ENCODE measurements around the gene CRYAA.
"Not testable (repeated sequence)": the region's sequence is repeated elsewhere in the genome, so short reads cannot be mapped to it uniquely, and the experiment has no call there.

Gene CRYAA

DNA sequence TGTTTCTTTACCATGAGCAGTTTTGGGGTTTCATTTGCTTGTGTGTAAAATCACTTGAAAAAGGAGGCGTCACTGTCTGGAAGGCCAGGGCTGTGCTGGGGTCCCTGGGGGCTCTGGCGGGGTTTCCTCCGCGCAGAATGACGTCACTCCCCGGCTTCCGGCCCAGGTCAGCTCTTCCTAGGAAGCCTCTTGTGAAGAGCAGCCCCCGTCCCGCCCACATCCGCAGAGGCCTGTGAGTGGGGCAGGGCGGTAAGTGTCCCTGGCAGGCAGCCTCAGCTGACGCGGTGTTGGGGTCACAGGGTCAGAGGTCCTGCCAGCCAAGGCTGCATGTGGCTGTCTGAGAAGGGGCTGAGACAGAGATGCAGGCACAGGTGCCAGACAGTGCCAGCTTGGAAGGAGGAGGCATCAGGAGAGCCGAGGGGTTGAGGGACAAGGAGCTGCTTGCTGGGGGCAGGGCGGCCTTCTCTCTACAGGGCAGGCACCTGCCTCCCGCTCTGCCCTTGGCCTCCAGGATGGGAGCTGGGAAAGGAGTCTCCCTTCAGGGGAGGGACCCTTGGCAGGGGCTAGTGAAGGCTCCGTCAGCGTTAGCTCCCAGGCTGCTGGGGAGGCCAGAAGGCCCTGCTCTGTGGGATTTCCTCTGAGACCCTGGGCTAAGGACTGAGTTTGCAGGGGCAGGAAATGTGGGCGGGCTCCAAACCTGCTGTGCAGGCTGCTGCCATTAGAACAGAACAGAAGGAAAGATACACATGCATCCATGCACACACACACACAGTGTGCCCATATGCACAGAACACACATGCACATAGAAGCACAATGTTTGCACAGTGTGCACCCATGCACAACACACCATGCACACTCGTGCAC, 8.5 kb downstream of the CRYAA start:
- not testable (repeated sequence) for DNase-seq

DNA sequence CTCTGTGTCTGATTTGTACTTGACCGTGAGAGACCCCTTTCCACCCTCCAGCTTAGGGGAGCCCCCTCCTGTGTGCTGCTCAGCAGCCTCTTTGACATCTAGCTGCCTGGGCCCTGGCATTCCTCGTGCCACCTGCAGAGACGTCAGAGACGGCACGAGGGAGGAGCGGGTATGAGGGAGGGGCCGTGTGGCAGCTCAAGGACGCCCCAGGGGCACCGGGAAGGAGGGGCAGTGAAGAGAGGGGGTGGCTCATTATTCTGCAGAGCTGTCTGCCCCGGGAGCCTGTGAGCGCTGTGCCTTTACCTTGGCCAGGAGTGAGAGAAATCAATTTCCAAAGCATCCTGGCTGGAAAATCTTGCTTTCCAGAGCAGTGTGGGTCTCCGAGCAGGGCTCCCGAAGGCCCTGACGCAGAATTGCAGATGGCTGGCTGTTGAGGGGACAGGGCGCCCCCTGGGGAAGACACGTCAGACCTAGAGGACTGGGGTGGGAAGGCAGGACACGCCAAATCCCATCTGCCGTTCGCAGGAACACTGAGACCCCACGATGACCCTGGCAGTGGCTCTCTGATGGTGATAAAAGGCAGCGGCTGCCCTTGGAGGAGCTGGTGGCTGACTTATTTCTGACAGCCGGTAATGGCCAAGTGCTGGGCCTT, 9.5 kb downstream of the CRYAA start:
- DNase-seq, result not testable (repeated sequence)

- not testable (repeated sequence) for DNase-seq
These were observed 12.2 kb downstream of the CRYAA start for GRCh38 chr21:43181033-43181432.

DNA sequence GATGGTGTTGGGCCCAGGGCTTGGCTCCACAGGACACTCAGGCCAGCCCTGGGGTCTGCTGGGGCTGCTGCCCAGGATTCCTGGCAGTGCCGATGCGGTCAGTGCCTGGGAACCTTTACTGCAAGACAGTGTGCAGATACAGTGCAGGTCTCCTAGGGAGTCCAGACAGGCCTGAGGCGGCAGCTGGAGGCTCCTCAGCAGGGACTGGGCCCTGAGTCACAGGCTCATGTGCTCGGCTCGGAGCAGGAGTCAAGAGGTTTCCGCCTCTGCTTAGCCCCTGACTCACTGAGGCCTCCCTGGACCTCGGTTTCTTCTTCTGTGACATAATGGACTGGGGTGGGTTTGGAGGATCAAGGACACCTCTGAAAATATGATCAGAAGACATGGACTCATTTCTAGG, 18.5 kb downstream of the CRYAA start:
- not testable (repeated sequence) for DNase-seq

GRCh38 chr21:43187715-43188114, 18.9 kb downstream of the CRYAA start:
- DNase-seq, result peak; percentile 51

DNA sequence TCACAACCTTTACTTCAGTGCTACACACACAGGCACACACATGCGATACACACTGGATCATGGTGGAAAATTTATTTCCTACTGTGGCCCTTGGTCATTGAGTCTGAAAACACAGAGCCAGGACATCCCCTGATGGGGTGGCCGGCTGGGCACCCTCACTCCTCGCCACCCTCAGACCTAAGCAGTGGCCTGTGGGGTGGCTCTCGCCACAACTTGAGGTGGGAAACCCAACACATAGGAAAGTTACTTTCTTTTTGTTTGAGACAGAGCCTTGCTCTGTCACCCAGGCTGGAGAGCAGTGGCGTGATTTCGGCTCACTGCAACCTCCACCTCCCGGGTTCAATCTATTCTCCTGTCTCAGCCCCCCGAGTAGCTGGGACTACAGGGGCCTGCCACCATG, 19.4 kb downstream of the CRYAA start:
- DNase-seq, result peak; percentile 19

DNA sequence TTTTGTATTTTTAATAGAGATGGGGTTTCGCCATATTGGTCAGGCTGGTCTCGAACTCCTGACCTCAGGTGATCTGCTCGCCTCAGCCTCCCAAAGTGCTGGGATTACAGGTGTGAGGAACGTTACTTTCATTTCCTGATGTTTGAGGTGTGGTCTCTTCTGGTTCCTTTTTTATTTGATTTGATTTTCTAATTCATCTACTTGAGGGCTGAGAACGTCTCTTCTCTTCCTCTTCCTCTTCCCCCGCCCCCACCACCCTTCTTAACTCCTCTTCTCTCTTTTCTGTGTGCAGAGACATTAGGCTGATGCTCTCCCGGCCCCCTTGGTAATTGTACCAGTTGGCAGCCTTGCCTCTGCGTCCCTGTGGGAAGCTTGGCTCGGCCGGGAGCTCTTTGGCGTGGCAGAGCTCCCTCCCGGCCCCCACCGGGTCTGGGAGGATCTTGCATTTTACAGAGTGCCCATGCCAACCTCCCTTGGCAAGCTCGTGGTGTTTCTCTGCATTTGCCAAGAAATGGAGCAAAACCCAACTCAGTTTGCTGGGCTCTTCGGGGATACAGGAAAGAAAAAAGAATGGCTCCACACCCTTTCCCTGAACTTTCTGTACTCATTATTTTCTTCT, 19.9 kb downstream of the CRYAA start:
- DNase-seq, result peak; percentile 0

- DNase-seq, result peak; percentile 27
These were observed 21.1 kb downstream of the CRYAA start for GRCh38 chr21:43189936-43190335.

GRCh38 chr21:43190544-43190943, 21.7 kb downstream of the CRYAA start:
- DNase-seq, result peak; percentile 8

- DNase-seq, result peak; percentile 54
These were observed 22.1 kb downstream of the CRYAA start for GRCh38 chr21:43190951-43191350.

DNA sequence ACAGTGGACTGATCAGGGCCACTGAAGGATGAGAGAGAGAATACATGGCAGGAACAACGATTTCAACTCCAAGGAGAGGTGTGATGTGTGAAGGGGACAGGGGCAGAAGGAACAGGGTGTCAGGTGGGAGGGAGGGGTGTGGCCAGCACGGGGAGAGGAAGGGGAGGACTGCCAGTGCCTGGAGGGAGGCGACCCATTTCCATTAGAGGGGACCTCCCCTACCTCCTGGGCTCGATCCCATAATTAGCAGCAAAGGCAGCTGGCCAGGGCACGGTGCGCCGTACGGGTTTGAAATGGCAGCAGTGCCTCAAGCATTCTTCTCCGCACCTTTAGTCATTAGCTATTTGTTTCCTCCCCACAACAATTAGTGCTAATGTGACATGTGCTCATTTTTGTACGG, 22.7 kb downstream of the CRYAA start:
- peak; percentile 36 for DNase-seq

DNA sequence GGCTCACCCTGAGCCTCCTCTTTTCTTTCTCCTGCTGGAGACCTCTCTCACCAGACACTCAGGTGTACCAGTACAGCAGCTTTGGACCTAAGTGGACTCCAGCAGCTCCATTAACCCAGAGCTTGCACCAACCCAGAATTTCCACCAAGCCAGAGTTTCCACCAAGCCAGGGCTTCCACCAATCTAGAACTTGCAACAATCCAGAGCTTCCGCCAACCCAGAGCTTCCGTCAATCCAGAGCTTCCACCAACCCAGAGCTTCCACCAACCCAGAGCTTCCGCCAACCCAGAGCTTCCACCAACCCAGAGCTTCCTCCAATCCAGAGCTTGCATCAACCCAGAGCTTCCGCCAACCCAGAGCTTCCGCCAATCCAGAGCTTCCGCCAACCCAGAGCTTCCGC, 23.2 kb downstream of the CRYAA start:
- DNase-seq, result no peak

DNA sequence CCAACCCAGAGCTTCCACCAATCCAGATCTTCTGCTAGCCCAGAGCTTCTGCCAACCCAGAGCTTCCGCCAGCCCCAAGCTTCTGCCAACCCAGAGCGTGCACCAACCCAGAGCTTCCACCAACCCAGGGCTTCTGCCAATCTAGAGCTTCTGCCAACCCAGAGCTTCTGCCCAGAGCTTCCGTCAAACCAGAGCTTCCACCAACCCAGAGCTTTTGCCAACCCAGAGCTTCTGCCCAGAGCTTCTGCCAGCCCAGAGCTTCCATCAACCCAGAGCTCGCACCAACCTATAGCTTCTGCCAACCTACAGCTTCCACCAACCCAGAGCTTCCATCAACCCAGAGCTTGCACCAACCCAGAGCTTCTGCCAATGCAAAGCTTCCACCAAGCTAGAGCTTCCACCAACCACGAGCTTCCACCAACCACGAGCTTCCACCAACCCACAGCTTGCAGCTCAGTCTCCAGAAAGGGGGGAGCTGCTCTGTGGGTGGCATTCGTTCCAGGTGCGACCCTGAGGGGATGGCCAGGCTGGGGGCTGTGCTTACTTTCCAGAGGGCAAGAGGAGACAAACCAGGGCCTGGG, 23.8 kb downstream of the CRYAA start:
- DNase-seq, result peak; percentile 12

DNA sequence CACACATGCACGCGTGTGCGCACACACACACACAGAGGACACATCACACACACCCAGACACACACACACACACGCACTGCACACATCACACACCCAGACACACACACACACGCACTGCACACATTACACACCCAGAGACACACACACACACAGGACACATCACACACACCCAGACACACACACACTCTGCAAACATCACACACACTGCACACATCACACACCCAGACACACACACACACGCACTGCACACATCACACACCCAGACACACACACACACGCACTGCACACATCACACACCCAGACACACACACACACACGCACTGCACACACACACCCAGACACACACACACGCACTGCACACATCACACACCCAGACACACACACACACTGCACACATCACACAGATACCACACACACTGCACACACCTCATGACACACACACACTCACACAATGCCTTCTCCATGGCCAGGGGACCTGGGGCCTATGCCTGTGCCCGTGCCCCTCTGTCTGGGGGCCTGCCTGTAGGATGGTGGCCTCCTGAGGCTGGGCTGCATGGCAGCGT, 24.4 kb downstream of the CRYAA start:
- peak; percentile 19 for DNase-seq

DNA sequence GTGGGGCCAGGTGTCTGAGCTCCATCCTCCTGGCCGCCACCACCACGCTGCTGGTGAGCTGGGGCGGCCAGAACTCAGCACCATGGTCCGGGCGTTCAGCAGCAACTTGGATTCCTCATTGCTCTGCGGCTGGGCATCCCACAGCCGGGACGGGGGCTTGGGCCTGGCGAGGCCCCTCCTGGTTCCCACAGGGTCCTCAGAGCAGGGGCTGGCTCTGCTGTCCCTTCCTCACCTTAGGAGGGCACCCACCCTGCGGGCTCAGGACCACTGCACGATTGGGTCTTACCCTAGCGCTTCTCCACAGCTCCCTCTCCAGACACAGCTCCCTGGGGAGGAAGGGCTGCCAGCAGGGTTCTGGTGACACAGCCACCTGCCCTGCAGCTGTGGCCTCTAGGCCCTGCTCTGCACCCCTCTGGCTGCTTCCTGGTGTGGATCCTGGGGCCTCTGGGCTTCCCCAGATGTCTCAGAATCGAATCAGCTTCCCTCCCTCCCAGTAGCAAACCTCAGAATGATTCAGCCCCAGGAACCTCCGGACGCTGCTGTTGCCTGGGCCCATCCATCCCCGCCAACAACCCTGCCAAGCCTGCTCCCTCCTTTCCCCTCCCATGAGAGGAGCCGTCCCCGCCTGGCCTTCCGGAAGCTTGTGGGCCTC, 25.0 kb downstream of the CRYAA start:
- peak; percentile 54 for DNase-seq

- peak; percentile 46 for DNase-seq
These were observed 25.7 kb downstream of the CRYAA start for GRCh38 chr21:43194303-43195120.

GRCh38 chr21:43195121-43196021, 26.6 kb downstream of the CRYAA start:
- peak; percentile 43 for DNase-seq

DNA sequence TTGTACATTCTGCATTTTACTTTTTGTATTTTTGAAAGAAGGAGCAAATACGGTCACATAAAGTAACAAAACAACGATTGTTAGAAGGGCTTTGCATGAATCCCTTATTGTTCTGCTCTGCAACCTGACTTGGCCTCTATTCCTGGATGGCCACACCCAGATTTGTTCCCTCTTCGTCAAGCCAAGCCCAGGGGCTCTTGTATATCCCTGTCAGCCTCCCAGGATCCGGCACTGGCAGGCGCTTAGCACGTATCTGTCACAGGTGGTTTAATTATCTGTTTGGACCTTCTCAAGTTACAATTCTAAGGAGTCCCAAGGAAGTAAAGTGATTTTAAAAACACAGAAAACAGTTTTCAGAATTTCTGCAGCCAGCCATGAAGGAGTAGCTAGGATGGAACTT, 28.0 kb downstream of the CRYAA start:
- peak; percentile 28 for DNase-seq

- DNase-seq, result no peak
These were observed 29.6 kb downstream of the CRYAA start for GRCh38 chr21:43198376-43198775.

- no peak for DNase-seq
These were observed 32.7 kb downstream of the CRYAA start for GRCh38 chr21:43201491-43201890.

DNA sequence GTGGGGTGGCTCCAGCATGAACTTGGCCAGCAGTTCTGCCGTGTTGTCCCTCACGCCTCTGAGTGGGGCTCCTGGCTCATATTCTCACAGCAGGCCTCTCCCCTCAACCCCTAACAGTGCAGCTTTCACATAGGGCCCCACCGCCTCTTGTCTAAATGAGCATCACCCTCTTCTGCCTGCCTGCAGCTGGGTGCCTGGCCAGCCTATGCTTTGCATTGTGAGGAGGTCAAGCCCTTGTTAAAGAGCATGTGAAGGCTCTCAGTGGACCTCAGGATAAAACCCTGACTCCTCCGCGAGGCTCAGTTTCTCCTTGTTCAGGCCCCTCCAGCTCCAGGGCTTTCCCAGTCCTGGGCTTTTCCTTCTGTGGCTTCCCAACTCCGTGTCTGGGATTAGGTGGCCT, 34.8 kb downstream of the CRYAA start:
- DNase-seq, result peak; percentile 33

Measured in activated effector memory CD4-positive, alpha-beta T cell treated with anti-CD3 and anti-CD28 coated beads, Interleukin-2, amount 50 U/mL, for 16 hours (primary cell).